NCI-H128 (cell line): ENCODE measurements around the gene ATP9B.

ENCODE experiments used
- DNase-seq: peaks from one replicate; lab custom pipeline; 2025; ENCODE audit not compliant: unreplicated experiment; lab: John Stamatoyannopoulos, UW

The ATP9B gene, protein sequence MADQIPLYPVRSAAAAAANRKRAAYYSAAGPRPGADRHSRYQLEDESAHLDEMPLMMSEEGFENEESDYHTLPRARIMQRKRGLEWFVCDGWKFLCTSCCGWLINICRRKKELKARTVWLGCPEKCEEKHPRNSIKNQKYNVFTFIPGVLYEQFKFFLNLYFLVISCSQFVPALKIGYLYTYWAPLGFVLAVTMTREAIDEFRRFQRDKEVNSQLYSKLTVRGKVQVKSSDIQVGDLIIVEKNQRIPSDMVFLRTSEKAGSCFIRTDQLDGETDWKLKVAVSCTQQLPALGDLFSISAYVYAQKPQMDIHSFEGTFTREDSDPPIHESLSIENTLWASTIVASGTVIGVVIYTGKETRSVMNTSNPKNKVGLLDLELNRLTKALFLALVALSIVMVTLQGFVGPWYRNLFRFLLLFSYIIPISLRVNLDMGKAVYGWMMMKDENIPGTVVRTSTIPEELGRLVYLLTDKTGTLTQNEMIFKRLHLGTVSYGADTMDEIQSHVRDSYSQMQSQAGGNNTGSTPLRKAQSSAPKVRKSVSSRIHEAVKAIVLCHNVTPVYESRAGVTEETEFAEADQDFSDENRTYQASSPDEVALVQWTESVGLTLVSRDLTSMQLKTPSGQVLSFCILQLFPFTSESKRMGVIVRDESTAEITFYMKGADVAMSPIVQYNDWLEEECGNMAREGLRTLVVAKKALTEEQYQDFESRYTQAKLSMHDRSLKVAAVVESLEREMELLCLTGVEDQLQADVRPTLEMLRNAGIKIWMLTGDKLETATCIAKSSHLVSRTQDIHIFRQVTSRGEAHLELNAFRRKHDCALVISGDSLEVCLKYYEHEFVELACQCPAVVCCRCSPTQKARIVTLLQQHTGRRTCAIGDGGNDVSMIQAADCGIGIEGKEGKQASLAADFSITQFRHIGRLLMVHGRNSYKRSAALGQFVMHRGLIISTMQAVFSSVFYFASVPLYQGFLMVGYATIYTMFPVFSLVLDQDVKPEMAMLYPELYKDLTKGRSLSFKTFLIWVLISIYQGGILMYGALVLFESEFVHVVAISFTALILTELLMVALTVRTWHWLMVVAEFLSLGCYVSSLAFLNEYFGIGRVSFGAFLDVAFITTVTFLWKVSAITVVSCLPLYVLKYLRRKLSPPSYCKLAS

DNA sequence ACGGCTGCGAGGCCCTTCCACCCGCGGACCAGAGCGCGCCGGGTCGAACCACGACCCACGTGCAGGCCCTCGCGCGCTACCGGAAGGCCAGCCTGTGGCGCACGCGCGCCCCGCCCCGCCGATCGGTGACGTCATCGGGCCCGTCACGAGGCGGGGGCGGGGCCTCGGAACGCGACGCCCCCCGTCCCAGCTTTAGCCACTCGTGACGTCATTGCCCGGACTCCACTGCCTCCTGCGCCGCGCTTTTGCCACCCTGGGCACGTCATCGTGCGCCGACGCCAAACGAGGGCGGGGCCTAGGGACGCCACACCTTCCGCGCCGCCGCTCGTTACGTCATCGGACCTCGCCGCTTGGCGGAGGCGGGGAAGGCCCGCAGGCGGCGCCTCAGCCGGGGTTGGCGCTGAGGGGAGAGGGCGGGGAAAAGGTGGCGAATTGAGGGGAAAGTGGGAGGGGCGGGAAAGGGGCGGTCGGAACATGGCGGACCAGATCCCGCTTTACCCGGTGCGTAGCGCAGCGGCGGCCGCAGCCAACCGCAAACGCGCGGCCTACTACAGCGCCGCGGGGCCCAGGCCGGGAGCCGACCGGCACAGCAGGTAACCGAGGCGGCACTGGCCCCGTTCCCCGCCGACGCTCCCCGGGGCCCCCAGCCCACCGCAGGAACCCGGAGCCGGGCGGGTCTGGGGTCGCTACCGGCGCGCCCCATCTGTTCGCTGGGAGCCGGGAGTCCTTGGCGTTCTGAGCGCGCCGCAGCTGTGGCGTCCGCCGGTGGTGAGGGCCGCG is at the start of gene ATP9B:
Gene ATP9B (plus strand): TSS at position 458 of the 780 bp plus-strand sequence. CDS start 17 bp downstream, at position 475.
- peak; percentile 75 for DNase-seq

DNA sequence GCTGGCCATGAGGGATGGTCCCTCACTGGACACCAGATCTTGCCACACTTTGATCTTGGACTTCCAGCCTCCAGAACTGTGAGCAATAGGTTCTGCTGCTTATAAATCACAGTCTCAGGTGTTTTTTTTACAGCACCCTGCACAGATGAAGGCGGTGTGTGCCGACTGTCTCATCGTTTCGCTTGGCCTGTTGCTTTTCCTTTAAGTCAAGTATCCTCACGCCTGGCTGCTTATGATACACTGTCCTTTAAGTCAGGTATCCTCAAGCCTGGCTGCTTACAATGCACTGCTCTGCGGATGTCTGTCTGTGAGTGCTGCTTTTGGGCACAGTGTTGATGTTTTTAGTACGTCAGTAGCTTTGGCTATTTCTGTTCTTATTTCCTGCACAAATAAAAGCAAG is 49.3 kb upstream of the ATP9B start:
- no peak for DNase-seq

DNA sequence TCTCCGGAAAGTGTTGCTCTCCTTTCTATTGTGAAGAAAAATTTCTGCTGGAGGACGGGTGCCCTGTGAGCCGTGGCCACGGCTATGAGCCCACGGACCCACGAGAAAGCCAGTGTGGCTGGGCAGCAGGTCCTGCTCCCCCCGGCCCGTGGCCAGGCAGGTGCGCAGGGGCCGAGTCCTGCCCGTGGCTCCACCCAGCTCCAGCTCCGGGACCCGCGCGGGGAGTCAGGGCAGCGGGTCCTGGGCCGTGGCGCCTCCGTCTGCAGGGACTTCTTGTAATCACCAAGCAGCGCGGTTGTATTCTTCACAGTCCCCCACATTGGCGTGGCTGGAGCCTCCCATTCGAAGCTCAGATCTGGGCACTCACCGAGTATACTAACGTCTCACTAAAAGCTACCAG is 46.6 kb upstream of the ATP9B start:
- no peak for DNase-seq

DNA sequence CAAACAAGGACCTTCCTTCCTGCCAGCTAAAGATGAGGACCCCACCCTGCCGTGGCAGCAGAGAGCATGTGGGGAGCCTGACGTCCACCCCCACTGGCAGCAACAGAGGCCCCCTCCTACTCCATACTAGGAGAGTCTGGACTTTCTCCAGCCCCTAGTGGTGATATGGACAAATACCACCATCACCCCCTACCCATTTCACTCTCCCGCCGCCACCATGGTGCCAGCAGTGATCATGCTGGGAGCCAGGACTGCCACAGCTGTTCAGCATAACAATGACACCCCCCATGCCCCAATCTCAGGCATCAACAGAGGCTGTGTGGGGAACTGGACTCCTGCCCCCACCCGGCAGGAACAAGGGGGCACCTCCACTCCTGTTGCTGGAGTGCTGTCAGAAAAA is 42.7 kb upstream of the ATP9B start:
- DNase-seq: no peak

DNA sequence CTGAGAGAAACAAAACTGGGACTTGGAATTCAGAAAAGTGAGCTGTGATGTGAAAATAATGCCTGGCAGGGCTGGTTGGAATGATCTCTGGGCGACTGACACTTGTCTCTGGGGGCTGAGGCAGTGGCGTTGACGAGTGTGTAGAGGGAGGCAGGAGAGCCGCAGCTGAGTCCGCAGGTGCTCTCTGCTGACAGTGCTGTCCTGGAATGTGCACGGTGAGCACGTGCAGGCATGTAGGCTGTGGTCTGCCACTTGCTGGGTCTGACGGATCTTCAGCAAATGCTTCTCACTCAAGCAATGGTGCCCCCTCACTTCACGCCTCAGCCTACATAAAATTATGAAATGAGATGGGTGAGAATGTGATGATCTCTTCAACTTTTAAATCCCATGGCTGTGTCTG is 38.5 kb upstream of the ATP9B start:
- no peak for DNase-seq

DNA sequence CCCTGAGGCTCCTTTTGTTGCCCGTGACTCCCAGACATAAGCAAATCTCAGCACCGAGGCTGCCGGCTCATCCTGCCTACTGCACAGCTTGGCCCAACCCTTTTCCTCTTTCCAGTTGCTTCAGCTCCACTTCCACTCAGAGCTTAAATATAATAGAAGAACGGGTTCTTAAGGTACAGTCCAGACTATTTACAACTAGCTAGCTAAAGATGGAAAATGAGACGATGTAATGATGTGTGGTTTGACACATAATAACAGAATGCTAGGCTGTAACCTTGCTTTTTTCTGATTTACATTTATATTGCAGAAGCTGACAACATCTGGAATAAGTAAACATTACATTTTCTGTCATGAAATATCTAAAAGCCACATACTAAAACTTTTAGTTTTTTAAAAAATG is 26.9 kb upstream of the ATP9B start:
- no peak for DNase-seq

DNA sequence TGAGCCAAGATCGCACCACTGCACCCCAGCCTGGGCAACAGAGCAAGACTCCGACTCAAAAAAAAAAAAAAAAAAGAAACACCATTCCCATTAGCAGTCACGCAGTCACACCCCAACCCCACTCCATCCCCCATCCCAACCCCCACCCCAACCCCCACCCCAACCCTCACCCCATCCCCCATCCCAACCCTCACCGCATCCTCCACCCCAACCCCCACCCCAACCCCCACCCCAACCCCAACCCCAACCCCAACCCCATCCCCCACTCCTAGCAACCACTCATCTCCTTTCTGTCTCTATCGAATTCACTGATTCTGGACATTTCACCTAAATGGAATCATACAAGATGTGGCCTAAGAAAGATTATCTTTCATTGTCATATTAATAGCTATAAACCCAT is 25.9 kb upstream of the ATP9B start:
- no peak for DNase-seq

DNA sequence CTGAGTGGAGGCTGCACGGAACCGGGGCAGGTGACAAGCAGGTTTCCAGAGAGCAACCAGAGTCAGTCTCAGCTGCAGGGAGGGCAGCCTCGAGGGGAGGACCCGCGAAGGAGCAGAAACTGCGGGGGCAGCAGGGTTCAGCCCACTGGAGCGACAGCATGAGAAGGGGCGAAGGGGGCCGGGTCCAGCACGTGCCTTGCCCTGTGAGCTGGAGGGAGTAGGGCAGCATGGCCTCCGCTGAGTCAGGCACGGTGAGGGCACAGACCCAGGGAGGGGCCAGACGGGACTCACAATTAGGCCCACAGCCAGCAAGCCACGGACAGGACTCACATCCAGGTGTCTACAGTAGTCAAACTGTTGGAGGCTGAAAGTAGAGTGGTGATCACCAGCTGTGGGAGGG is 22.7 kb upstream of the ATP9B start:
- DNase-seq: no peak

DNA sequence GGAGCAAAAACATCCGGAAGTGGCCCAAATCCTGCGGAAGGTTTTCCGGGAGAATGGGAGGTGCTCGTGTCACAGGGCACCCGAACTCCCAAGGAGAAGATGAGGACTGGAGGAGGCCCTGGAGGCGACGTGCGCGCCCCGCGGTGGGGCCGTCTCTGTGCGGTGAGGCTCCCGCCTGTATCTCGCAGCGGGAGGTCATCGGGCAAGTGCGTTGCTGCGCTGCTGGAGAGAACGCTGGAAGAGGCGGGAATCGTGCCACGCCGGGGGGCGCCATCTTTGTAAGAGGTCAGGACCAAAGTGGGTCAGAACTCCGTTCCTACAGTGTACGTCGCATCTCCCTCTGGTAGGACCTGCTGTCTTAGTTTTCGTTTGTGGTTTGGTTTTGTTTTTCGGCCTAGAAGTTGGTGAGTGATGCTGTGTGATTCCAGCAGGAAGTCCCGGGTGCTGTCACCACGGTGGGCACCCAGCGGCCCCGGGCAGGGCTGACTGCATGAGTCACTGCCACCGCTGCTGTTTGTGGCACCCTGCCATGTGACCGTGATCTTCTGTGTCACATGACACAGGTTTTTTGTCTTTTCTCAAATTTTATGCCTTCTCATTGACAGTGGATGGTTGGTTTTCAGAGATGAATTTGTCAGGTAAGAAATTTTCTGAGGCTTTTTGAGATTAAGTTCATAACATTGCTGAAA is 21.5 kb upstream of the ATP9B start:
- DNase-seq: no peak

DNA sequence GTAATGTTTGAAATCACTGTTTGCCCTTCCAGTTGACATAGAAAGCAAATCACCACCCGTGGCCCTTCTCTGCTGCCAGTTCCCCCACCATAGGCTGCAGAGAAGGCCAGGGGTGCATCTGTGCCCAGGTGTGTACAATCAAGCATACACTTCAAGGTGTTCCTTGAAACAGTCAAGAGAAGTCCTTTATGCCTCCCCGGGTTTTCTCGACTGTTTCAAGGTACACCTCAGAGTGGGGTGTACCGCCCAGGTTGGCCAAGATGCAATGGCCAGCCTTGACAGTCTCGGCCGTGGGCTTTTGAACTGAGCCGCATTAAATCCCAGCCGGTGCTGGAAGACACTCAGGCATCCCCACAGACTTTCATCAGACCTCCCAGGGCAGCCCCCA is 21.0 kb upstream of the ATP9B start:
- no peak for DNase-seq

DNA sequence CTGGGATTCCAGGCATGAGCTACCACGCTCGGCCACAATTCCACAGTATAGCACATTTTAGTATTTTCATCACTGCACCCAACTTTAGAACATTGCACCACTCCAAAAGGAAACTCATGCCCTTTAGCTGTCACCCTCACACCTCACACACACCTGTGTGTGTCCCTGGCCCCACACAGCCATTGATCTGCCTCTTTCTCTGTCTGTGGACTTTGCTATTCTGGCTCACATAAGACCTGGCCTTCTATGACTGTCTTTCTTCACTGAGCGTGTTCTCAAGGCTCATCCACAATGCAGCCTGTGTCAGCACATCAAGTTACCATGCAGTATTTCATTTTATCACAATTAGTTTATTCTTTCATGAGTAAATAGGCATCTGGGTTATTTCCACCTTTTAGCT is 19.7 kb upstream of the ATP9B start:
- no peak for DNase-seq

DNA sequence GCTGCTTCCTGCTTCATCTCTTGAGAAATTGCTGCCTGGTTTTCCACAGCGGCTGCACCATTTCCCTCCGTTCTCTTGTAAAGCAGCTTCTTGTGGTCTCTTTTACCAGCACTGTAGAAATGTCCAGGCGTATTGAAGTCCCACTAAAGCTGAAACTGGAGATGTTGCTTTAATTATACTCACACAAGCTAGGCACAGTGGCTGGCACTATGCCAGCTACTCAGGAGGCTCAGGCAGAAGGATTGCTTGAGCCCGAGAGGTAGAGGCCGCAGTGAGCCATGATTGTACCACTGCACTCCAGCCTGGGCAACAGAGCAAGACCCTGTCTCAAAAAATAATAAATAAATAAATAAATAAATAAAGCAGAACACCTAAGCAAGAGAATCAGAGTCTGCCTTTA is 19.2 kb upstream of the ATP9B start:
- no peak for DNase-seq

DNA sequence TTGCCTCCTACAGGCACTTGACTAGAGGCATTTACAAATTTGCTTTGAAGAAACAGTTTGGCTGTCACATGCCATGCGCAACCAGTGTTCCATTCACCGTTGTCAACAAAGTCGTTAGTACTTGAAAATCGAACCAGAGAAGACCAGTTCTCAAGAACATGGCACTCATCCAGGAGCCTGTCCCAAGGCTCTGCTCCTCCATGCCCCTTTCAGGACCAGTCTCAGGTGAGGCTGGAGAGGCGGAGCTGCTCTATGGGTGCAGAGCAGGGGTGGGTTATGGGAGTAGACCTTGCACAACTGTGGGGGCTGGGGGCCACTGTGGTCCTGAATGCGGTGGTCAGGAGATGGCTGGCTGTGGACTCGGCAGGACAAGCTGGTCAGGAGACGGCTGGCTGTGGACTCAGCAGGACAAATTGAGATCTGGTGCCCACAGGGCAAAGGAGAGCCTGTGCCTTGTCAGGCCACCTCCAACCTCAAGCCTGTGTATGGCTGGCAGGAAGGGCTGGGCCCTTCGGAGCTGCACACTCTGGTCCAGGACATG is 12.3 kb upstream of the ATP9B start:
- DNase-seq: no peak

DNA sequence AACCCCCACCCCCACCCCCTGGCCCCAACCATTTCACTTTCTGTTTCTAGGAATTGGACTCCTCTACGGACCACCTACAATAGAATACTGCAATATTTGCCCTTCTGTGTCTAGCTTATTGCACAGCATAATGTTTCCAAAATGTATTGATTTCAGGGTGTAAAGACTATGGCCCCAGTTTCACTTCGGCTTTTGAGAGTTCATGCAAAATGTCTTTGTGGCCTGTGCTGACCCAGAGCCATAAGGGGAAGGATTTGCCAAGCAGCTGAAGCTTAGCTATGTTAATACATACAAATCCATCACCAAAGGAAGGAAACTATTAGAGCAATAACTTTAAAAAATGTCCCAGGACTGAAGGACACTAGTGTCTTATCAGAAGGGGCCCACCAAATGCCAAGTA is 11.2 kb upstream of the ATP9B start:
- no peak for DNase-seq

DNA sequence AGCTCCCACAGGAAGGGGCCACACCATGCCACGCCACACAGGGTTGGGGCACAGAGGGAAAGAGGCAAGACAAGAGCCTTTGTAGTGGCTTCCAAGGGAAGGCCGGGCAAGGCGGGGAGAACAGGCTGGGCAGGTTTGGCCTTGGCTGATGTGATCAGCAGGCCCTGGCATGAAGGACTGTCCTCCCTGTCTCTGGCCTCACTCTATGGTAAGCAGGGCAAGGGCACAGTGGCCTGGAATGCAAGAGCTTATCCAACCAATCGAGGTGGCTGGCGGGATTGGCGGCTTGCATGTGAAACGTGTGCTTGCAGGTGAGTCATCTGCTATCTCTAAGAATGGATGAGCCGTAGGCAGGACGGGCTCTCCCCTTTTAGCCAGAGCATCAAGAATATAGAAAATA is 6.4 kb upstream of the ATP9B start:
- DNase-seq: no peak

DNA sequence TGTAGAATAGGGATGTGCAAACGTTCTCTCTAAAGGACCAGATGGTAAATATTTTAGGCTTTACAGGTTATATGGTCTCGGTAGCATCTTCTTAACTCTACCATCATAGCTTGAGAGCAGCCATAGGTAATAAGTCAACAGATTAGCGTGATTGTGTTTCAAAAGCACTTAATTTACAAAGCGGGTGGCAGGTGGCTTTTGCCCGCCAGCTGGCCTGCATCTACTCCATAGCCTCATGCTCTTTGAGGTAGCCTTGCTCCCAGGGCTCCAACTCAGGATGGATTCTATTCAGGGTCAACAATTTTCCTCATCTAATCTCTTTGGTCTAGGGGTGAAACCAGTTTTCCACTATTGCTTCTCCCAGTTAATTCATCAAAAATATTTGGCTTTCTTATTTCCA is 5.0 kb upstream of the ATP9B start:
- no peak for DNase-seq

DNA sequence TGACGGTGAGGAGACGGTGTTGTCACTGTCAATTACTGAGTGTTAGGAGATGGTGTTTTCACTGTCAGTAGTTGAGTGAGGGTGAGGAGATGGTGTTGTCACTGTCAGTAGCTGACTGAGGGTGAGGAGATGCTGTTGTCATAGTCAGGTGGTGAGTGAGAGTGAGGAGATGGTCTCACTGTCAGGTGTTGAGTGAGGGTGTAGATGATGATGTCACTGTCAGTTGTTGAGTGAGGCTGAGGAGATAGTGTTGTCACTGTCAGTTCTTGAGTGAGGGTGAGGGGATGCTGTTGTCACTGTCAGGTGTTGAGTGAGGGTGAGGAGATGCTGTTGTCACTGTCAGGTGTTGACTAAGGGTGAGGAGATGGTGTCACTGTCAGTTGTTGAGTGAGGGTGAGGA is 3.4 kb upstream of the ATP9B start:
- DNase-seq: no peak

DNA sequence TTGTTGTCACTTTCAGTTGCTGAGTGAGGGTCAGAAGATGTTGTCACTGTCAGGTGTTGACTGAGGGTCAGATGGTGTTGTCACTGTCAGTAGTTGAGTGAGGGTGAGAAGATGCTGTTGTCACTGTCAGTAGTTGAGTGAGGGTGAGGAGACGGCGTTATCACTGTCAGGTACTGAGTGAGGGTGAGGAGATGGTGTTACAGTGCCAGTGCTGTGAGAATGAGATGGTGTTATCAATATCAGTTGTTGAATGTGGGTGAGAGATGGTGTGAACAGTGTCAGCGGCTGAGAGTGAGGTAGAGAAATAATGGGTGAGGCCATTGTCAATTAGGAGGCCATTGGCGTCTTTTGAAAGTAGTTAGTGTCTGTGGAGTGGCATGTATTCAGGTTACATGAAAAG is 1.6 kb upstream of the ATP9B start:
- no peak for DNase-seq

DNA sequence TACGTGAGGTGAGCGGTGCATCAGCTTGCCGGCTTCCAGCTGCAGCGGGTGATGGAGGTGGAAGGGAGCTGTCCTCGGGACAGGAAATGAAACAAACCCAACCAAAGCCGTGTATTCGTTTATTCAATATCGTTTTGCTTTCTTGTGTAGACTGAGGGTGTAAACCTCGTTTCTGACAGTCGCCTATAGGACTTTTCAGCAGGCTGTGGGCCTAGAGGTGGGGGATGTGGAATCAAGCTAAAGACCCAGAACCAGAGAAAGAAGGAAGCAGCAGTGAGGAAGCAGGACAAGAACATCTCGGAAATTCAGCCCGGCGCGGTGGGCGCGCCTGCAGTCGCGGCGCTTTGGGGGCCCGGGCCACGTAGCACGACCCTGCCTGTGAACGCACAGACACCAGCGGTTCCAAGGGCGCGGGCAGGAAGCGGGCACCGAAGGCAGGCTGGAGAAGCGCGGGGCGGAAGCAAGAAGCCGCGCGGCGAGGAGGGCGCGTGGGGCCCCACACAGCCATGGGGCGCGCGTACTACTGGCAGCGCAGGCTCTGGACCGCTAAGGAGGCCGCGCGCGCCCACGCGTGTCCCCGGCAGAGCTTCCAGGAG is 755 bp upstream of the ATP9B start:
- DNase-seq: no peak

DNA sequence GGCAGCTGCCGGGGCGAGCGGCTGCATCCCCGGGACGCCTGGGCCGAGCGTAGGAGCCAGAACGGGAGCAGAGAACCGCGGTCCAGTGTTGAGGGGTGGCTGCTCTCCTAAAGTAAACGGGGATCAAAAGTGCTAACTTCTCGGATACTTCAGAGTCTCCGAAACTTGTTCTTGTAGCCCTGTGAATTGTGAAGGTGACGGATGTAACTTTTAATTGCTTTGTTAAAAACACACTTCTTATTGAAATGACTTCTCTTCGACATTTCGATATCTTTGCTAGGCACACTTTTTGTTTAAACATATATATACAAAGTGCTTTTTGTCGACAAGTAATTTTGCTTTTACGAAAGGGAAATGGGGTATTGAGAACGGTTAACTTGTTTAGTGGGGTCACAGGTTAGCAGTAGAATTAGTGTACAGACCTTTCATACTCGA is 540 bp downstream of the ATP9B start:
- DNase-seq: no peak
